H1 (cell line): ENCODE measurements around the gene HSD3B1. TPM values are rescaled to one million over a fixed set of nuclear protein-coding genes. Genes with fewer than 3 reads are reported as not detected.

Source experiments
- CTCF ChIA-PET: fragments of 300-600 bp; sonication (Branson Sonifier 250); formaldehyde crosslinking; loops from one replicate; lab custom pipeline; 2021; ENCODE audit not compliant: partially characterized antibody; lab: Charles Lee
- POLR2A ChIA-PET: fragments of 300-600 bp; sonication (Branson Sonifier 250); formaldehyde crosslinking; loops from one replicate; lab custom pipeline; 2021; ENCODE audit warnings: inconsistent platforms; ENCODE audit not compliant: partially characterized antibody; lab: Charles Lee
- DNase-seq, 2 experiments: peaks; one replicate each; pipeline versions ENCODE4 v3.0.0 to v3.0.0-alpha.2; 2010 to 2022; ENCODE audit warnings: low spot score in 2 of 2, low read depth in 1 of 2, mixed read lengths in 1 of 2
- FAIRE-seq: peaks from 2 replicates; lab custom pipeline; 2011; peaks lifted over from hg19 to GRCh38; lab: Jason Lieb, UNC
- H2AFZ ChIP-seq: 2 replicates; pipeline ENCODE4 v1.8.1; 2012; ENCODE audit warnings: low read length, inconsistent platforms
- H2AK5ac ChIP-seq: 2 replicates; pipeline ENCODE4 v1.6.1; 2013; ENCODE audit warnings: low read depth, low read length
- H2BK120ac ChIP-seq: replicated peaks from 2 replicates; pipeline ENCODE3; 2013; ENCODE audit warnings: low read depth, low read length, inconsistent platforms
- H2BK12ac ChIP-seq: 2 replicates; pipeline ENCODE4 v1.6.1; 2013; ENCODE audit warnings: low read depth, low read length
- H2BK15ac ChIP-seq: 2 replicates; pipeline ENCODE4 v1.6.1; 2013; ENCODE audit warnings: low read length
- H2BK20ac ChIP-seq: 2 replicates; pipeline ENCODE4 v1.6.1; 2013; ENCODE audit warnings: low read length
- H2BK5ac ChIP-seq: 2 replicates; pipeline ENCODE4 v1.6.1; 2013; ENCODE audit warnings: low read depth, low read length
- H3K14ac ChIP-seq: 2 replicates; pipeline ENCODE4 v1.6.1; 2013; ENCODE audit warnings: inconsistent platforms; ENCODE audit not compliant: insufficient read length
- H3K18ac ChIP-seq: 2 replicates; pipeline ENCODE4 v1.6.1; 2013; ENCODE audit warnings: low read length; ENCODE audit errors: extremely low read depth
- H3K23ac ChIP-seq: 2 replicates; pipeline ENCODE4 v1.6.1; 2013; ENCODE audit warnings: inconsistent platforms; ENCODE audit not compliant: insufficient read length
- H3K23me2 ChIP-seq: 2 replicates; pipeline ENCODE4 v1.6.1; 2013; ENCODE audit warnings: low read depth, low read length
- H3K27ac ChIP-seq: 2 replicates; pipeline ENCODE4 v1.6.1; 2011; ENCODE audit warnings: low read depth, low read length, inconsistent platforms
- H3K27me3 ChIP-seq, 4 experiments: replicated peaks in 1 of 4; 1 replicate in 1 of 4; 2 replicates in 3 of 4; pipeline versions ENCODE4 v1.6.1 to v1.8.1; 2011 to 2013; ENCODE audit warnings: low read length in 3 of 4, mild to moderate bottlenecking in 3 of 4, inconsistent platforms in 2 of 4, mixed read lengths in 2 of 4, moderate library complexity in 1 of 4; ENCODE audit not compliant: control insufficient read depth in 3 of 4, insufficient read depth in 3 of 4; ENCODE audit errors: extremely low read depth in 1 of 4
- H3K36me3 ChIP-seq, 4 experiments: 2 replicates each; pipeline versions ENCODE4 v1.6.1 to v1.8.1; 2011 to 2013; ENCODE audit warnings: mild to moderate bottlenecking in 4 of 4, low read length in 3 of 4, moderate library complexity in 2 of 4, control low read depth in 1 of 4, inconsistent platforms in 1 of 4; ENCODE audit not compliant: insufficient read depth in 4 of 4, control insufficient read depth in 2 of 4
- H3K4ac ChIP-seq: replicated peaks from 2 replicates; pipeline ENCODE3; 2013; ENCODE audit warnings: low read length, low read depth, mixed read lengths, inconsistent platforms; ENCODE audit not compliant: insufficient read length
- H3K4me1 ChIP-seq, 4 experiments: replicated peaks in 1 of 4; 1 replicate in 1 of 4; 2 replicates in 3 of 4; pipeline versions ENCODE4 v1.6.1 to v1.8.1; 2011 to 2013; ENCODE audit warnings: low read length in 3 of 4, inconsistent platforms in 2 of 4, mixed read lengths in 1 of 4; ENCODE audit not compliant: insufficient read depth in 4 of 4, control insufficient read depth in 3 of 4
- H3K4me2 ChIP-seq, 2 experiments: 2 replicates each; pipeline versions ENCODE4 v1.6.1 to v1.8.1; 2011 to 2013; ENCODE audit warnings: low read depth in 2 of 2, low read length in 2 of 2, control low read depth in 1 of 2, inconsistent platforms in 1 of 2, mild to moderate bottlenecking in 1 of 2; ENCODE audit not compliant: insufficient read depth in 1 of 2
- H3K4me3 ChIP-seq, 4 experiments: fragments of 200-600, 300-600 bp in 1 of 4; sonication (generic), shearing (Covaris generic), sonication (Bioruptor Twin) in 1 of 4; 2 replicates each; pipeline versions ENCODE4 v1.5.1 to v1.8.1; 2011 to 2016; ENCODE audit warnings: low read length in 4 of 4, low read depth in 3 of 4, control low read depth in 2 of 4, inconsistent platforms in 2 of 4, mild to moderate bottlenecking in 2 of 4, mixed read lengths in 1 of 4, moderate library complexity in 1 of 4; ENCODE audit not compliant: insufficient read depth in 2 of 4; ENCODE audit errors: extremely low read depth in 1 of 4
- H3K56ac ChIP-seq: replicated peaks from 2 replicates; pipeline ENCODE3; 2013; ENCODE audit warnings: low read depth, mild to moderate bottlenecking, mixed read lengths, low read length, inconsistent platforms; ENCODE audit not compliant: insufficient read length
- H3K79me1 ChIP-seq: 2 replicates; pipeline ENCODE4 v1.6.1; 2013; ENCODE audit warnings: low read depth, low read length, control low read depth
- H3K79me2 ChIP-seq, 2 experiments: 2 replicates each; pipeline versions ENCODE4 v1.6.1 to v1.8.1; 2012 to 2013; ENCODE audit warnings: low read length in 2 of 2, mild to moderate bottlenecking in 2 of 2, inconsistent platforms in 1 of 2; ENCODE audit not compliant: insufficient read depth in 2 of 2, control insufficient read depth in 1 of 2
- H3K9ac ChIP-seq, 4 experiments: replicated peaks in 1 of 4; 1 replicate in 1 of 4; 2 replicates in 3 of 4; pipeline versions ENCODE4 v1.6.1 to v1.8.1; 2011 to 2013; ENCODE audit warnings: low read depth in 3 of 4, low read length in 3 of 4, control low read depth in 2 of 4, mild to moderate bottlenecking in 2 of 4, moderate library complexity in 2 of 4, inconsistent platforms in 1 of 4; ENCODE audit errors: extremely low read depth in 1 of 4
- H3K9me3 ChIP-seq, 2 experiments: 2 replicates each; pipeline versions ENCODE4 v1.6.1 to v1.8.1; 2012 to 2013; ENCODE audit warnings: mild to moderate bottlenecking in 2 of 2, moderate library complexity in 2 of 2, control low read depth in 1 of 2, inconsistent platforms in 1 of 2, low read depth in 1 of 2, low read length in 1 of 2, mixed read lengths in 1 of 2; ENCODE audit not compliant: insufficient read depth in 2 of 2
- H4K20me1 ChIP-seq, 2 experiments: replicated peaks in 1 of 2; 2 replicates each; pipeline versions ENCODE3 to v1.8.1; 2011 to 2013; ENCODE audit warnings: inconsistent platforms in 2 of 2, low read length in 2 of 2, mild to moderate bottlenecking in 1 of 2; ENCODE audit not compliant: insufficient read depth in 2 of 2, control insufficient read depth in 1 of 2
- H4K5ac ChIP-seq: 2 replicates; pipeline ENCODE4 v1.6.1; 2013; ENCODE audit warnings: low read length, low read depth, mixed read lengths, inconsistent platforms; ENCODE audit not compliant: insufficient read length
- H4K8ac ChIP-seq: 2 replicates; pipeline ENCODE4 v1.8.0; 2013; ENCODE audit warnings: mild to moderate bottlenecking, moderate library complexity, low read length, inconsistent platforms; ENCODE audit not compliant: insufficient read depth; ENCODE audit errors: extremely low read depth
- H4K91ac ChIP-seq: replicated peaks from 2 replicates; pipeline ENCODE3; 2013; ENCODE audit warnings: low read length, mixed read lengths, inconsistent platforms; ENCODE audit not compliant: insufficient read length
- BCL11A ChIP-seq, 2 experiments: IDR thresholded peaks; one replicate each; pipeline ENCODE4 v1.6.1; 2011; ENCODE audit warnings: low read depth in 2 of 2, low read length in 2 of 2, mild to moderate bottlenecking in 2 of 2
- CEBPB ChIP-seq: IDR thresholded peaks from 2 replicates; pipeline ENCODE4 v1.6.1; 2012; ENCODE audit warnings: low read depth, low read length
- EP300 ChIP-seq, 2 experiments: IDR thresholded peaks; 1 replicate in 1 of 2; 2 replicates in 1 of 2; pipeline ENCODE4 v1.6.1; 2011 to 2012; ENCODE audit warnings: low read depth in 2 of 2, low read length in 2 of 2, mild to moderate bottlenecking in 2 of 2, borderline replicate concordance in 1 of 2, inconsistent platforms in 1 of 2, moderate library complexity in 1 of 2
- FOSL1 ChIP-seq: IDR thresholded peaks from 2 replicates; pipeline ENCODE4 v1.6.1; 2011; ENCODE audit warnings: mild to moderate bottlenecking, low read depth, low read length, moderate library complexity; ENCODE audit not compliant: insufficient read depth
- KDM1A ChIP-seq: fragments of 200-600, 300-600 bp; sonication (generic); IDR thresholded peaks from 2 replicates; pipeline ENCODE4 v1.7.1; 2016; ENCODE audit warnings: mild to moderate bottlenecking, low read length, borderline replicate concordance
- KDM4A ChIP-seq: IDR thresholded peaks from one replicate; pipeline ENCODE4 v1.7.1; 2012; ENCODE audit warnings: low read depth, mild to moderate bottlenecking, moderate library complexity, low read length, inconsistent platforms; ENCODE audit not compliant: severe bottlenecking
- KDM5A ChIP-seq: fragments of 200-600 bp; IDR thresholded peaks from 2 replicates; pipeline ENCODE4 v1.7.1; 2012; ENCODE audit warnings: mild to moderate bottlenecking, low read length, inconsistent platforms, mixed read lengths
- RNF2 ChIP-seq: fragments of 200-900, 300-1000 bp; sonication (generic); IDR thresholded peaks from 2 replicates; pipeline ENCODE4 v1.7.1; 2016; ENCODE audit warnings: borderline replicate concordance, low read depth, mild to moderate bottlenecking, antibody characterized with exemption, low read length; ENCODE audit not compliant: poor library complexity, severe bottlenecking; ENCODE audit errors: missing control alignments
- RXRA ChIP-seq: IDR thresholded peaks from 2 replicates; pipeline ENCODE4 v1.6.1; 2011; ENCODE audit warnings: low read depth, mild to moderate bottlenecking, low read length, moderate library complexity; ENCODE audit not compliant: insufficient read depth
- SAP30 ChIP-seq: fragments of 300-600 bp; sonication (generic); IDR thresholded peaks from 2 replicates; pipeline ENCODE4 v1.7.1; 2012; ENCODE audit warnings: low read length, moderate library complexity, mild to moderate bottlenecking, inconsistent platforms; ENCODE audit not compliant: insufficient read depth, insufficient replicate concordance
- SP1 ChIP-seq: IDR thresholded peaks from 2 replicates; pipeline ENCODE4 v1.6.1; 2011; ENCODE audit warnings: low read depth, low read length
- TCF12 ChIP-seq: IDR thresholded peaks from 2 replicates; pipeline ENCODE4 v1.6.1; 2011; ENCODE audit warnings: low read depth, mild to moderate bottlenecking, low read length
- YY1 ChIP-seq: IDR thresholded peaks from 2 replicates; pipeline ENCODE4 v1.6.1; 2011; ENCODE audit warnings: low read depth, mild to moderate bottlenecking, low read length
- WGBS, 2 experiments: shearing (Covaris generic) in 1 of 2; methylation state at CpG; one replicate each; pipeline versions ENCODE4 v1.1.6 to v1.1.7; 2013 to 2015; ENCODE audit warnings: low lambda C conversion rate in 2 of 2, mixed read lengths in 2 of 2, inconsistent platforms in 1 of 2, low coverage in 1 of 2, missing lambda C conversion rate in 1 of 2; ENCODE audit not compliant: insufficient replicate concordance in 2 of 2, insufficient coverage in 1 of 2, insufficient read length in 1 of 2; ENCODE audit errors: extremely low coverage in 1 of 2, missing lambda C conversion rate in 1 of 2; 5-methylcytosine and 5-hydroxymethylcytosine counted together
- polyA plus RNA-seq, 7 experiments: library from polyadenylated mRNA; depleted of rRNA in 3 of 7; stranded (reverse) in 5 of 7; unstranded in 2 of 7; fragments of >200 nt in 5 of 7; fragments of 200-250 nt in 2 of 7; gene quantifications; 1 replicate in 5 of 7; 2 replicates in 1 of 7; 4 replicates in 1 of 7; pipeline versions ENCODE4 v1.2.1 to v1.2.3, GENCODE V29; 2011 to 2013; ENCODE audit warnings: missing spikeins in 2 of 7, mixed read lengths in 2 of 7
- total RNA-seq: library from RNA; stranded (reverse); fragmentation: NEBNext Ultra II Directional; extraction: Animal tissue kit (Norgen Biotek cat#: 25700); gene quantifications from 2 replicates; pipeline ENCODE4 v1.2.1, GENCODE V29; 2021
- TF ChIP-seq, protein P1 (sequence below): IDR thresholded peaks from 2 replicates; pipeline ENCODE4 v1.6.1; 2012; ENCODE audit warnings: inconsistent platforms

Gene HSD3B1
- total and polyA plus RNA-seq, 2 of the 8 experiments (the other 6 are each of a cell fraction or from before 2014, with no cell fraction given), result not detected

DNA sequence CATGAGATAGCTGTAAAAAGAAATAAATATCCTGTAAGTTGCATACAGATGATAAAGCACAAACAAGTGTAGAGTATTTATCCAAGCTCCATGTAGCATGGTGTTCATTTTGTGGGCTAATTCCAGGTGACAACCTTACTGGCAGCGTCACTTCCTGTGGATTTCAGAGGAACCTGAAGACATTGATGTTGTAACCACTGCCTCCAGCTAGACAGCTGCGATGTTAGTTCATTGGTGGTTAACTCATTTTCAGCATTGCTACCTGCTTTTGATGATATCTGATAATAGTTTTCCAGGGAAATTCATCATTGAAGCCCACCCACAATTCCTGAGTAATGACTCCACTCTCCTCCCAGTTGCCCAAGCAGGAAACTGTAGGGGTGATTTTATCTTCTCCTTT is 3.0 kb downstream of the HSD3B1 start:
- H3K79me1 ChIP-seq, result no peaks in the 10 kb centered on the region
- no peak overlapping the region for H2AK5ac ChIP-seq
- no peak overlapping the region for H3K4ac ChIP-seq
- no peak overlapping the region for H3K9ac ChIP-seq
- DNase-seq (no peak), FAIRE-seq (no peak)
- H3K36me3 ChIP-seq, result no peaks in the 10 kb centered on the region
- no peak overlapping the region for H4K5ac ChIP-seq
- no peak overlapping the region for H2BK15ac ChIP-seq
- 90% methylated on average over 2 of the region's 2 CpGs; no CpG with 5 or more reads in 1 of the 2 experiments for WGBS, 2 experiments
- no peak overlapping the region for H2BK5ac ChIP-seq
- H3K4me2 ChIP-seq, result no peak overlapping the region
- H2BK120ac ChIP-seq, result no peak overlapping the region
- H3K27me3 ChIP-seq, result no peaks in the 10 kb centered on the region
- H3K27ac ChIP-seq, result no peak overlapping the region
- no peaks in the 10 kb centered on the region for H3K79me2 ChIP-seq
- no peak overlapping the region for H2AFZ ChIP-seq
- no peak overlapping the region for H2BK12ac ChIP-seq
- no peak overlapping the region for H4K91ac ChIP-seq
- no peak overlapping the region for H3K56ac ChIP-seq
- H3K4me1 ChIP-seq, result no peaks in the 10 kb centered on the region
- H4K8ac ChIP-seq, result no peak overlapping the region
- H3K9me3 ChIP-seq, result no peaks in the 10 kb centered on the region
- H3K23me2 ChIP-seq, result no peaks in the 10 kb centered on the region
- H2BK20ac ChIP-seq, result no peak overlapping the region
- ChIA-PET CTCF (interaction anchor here (0.6 to 1.2 kb wide), 3 partner anchors 11 to 34 kb away, joined by 3 to 4 read pairs (median 3); no protein-coding TSS in a partner anchor), POLR2A (no interaction called here)
- no peak overlapping the region for H3K4me3 ChIP-seq
- no peak overlapping the region for H3K14ac ChIP-seq
- H4K20me1 ChIP-seq, result no peaks in the 10 kb centered on the region
- no peak overlapping the region for H3K18ac ChIP-seq
- no peak overlapping the region for H3K23ac ChIP-seq
- no peak for TF ChIP-seq YY1
- no peak for TF ChIP-seq KDM4A
- no peak for TF ChIP-seq RXRA
- TF ChIP-seq FOSL1, result no peak
- no peak for TF ChIP-seq SAP30
- no peak for TF ChIP-seq RNF2
- no peak for TF ChIP-seq CEBPB
- TF ChIP-seq SP1, result no peak
- TF ChIP-seq, protein P1, sequence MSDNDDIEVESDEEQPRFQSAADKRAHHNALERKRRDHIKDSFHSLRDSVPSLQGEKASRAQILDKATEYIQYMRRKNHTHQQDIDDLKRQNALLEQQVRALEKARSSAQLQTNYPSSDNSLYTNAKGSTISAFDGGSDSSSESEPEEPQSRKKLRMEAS, result no peak
- TF ChIP-seq KDM1A, result no peak
- TF ChIP-seq TCF12, result no peak
- no peak for TF ChIP-seq BCL11A (IDR thresholded peaks at IDR 0.05; ENCODE audit: low read depth in 2 of 2, low read length in 2 of 2)
- TF ChIP-seq KDM5A, result no peak
- no peak for TF ChIP-seq EP300 (IDR thresholded peaks at IDR 0.05; ENCODE audit: borderline replicate concordance in 1 of 2, low read depth in 2 of 2, low read length in 2 of 2)
